ENCODE data around the gene ADCK1. TPM values are rescaled to one million over a fixed set of nuclear protein-coding genes. Genes with fewer than 3 reads are reported as not detected.

The ADCK1 gene
- total RNA-seq, 2 donors from 2014 or later = 9.6 to 10.1 TPM

DNA sequence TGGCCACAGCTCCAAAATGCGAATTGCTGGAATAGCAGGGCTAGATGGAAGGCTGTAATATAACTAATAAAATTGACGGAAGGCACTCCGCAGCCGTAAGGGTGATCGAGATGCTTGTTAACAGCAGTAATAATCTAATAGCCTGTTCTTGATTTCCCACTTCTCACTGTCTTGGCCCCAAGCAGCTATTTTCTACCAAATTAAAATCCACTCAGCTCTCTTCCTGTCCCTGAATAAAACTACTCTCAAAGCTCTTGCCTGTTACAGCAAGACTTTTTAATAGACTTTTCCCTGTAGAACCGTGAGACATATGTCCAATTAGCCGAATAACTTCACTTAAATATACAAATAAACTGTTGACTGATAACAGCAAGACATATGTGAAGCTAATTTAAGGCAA lies 38.0 kb downstream of the ADCK1 start:
- Histone ChIP-seq H3K27me3 (replicated peaks; ENCODE audit: insufficient read depth) (no peaks in the 10 kb centered on the region), H3K9me3 (no peaks in the 10 kb centered on the region), H3K27ac (no peak overlapping the region), H3K36me3 (no peaks in the 10 kb centered on the region), H3K4me1 (replicated peaks) (no peaks in the 10 kb centered on the region), H3K4me3 (no peak overlapping the region)
- intact Hi-C loops (cut with DNase I) = no loop called here
- WGBS = 74% methylated on average over 7 of the region's 7 CpGs
- DNase-seq (ENCODE audit: low spot score) = no peak
- no peak for TF ChIP-seq POLR2AphosphoS5 (IDR thresholded peaks at IDR 0.05)
- TF ChIP-seq POLR2A (IDR thresholded peaks at IDR 0.05) = no peak
- TF ChIP-seq, protein P1, sequence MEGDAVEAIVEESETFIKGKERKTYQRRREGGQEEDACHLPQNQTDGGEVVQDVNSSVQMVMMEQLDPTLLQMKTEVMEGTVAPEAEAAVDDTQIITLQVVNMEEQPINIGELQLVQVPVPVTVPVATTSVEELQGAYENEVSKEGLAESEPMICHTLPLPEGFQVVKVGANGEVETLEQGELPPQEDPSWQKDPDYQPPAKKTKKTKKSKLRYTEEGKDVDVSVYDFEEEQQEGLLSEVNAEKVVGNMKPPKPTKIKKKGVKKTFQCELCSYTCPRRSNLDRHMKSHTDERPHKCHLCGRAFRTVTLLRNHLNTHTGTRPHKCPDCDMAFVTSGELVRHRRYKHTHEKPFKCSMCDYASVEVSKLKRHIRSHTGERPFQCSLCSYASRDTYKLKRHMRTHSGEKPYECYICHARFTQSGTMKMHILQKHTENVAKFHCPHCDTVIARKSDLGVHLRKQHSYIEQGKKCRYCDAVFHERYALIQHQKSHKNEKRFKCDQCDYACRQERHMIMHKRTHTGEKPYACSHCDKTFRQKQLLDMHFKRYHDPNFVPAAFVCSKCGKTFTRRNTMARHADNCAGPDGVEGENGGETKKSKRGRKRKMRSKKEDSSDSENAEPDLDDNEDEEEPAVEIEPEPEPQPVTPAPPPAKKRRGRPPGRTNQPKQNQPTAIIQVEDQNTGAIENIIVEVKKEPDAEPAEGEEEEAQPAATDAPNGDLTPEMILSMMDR (IDR thresholded peaks at IDR 0.05) = no peak

DNA sequence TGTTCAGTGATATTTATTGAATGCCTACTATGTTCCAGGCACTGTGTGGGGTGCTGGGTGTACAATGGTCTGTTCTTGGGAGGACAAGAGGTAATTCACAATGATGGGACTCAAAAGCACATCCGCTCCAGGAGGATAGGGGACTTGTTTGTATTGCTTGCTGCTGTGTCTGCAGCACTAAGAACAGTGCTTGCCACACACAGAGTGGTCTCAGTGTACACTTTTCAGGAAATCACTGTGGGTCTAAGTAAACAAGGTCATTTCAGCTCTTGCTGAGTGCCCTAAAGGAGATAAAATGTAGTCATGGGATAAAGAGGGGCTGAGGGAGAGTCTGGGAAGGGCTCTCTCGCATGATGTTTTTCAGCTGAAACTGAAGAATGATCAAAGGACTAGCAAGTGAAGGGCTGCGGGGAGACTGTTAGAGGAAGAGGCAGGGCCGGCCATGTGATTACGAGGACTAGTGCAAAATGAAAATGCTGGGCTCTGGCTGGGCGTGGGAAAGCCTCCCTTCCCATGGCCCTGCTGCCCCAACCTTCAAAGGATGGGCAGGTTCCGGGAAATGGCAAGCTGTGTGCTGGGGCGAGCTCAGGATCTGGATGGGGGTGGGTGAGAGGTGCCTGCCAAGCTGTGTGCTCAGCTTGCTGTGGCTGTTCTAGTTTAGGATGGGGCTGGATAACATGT lies 39.1 kb downstream of the ADCK1 start:
- H3K27me3 ChIP-seq (replicated peaks; ENCODE audit: insufficient read depth) = no peaks in the 10 kb centered on the region
- no peak for DNase-seq (ENCODE audit: low spot score)
- 68% methylated on average over 8 of the region's 8 CpGs for WGBS

DNA sequence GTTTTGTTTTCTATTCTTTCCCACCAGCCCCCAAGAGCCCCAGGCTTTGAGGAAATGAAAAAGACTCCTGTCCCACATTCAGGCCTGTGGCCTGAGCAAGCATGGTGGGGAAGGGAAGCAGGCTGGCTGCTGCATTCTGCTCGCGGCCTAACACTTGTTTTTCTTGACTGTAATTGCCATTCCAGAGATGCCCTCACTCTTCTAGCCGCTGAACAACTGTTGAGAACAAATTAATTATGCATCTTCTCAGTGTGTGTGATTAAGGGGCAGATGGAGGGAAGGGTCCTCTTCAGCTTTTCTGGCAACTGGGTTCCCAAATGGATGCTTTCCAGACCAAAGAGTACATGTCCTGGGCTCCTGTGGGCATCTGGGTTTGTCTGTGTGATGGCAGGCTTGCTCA lies 43.3 kb downstream of the ADCK1 start:
- intact Hi-C loops (cut with DNase I) = no loop called here
- H3K27me3 ChIP-seq (replicated peaks; ENCODE audit: insufficient read depth) = no peaks in the 10 kb centered on the region
- no peak overlapping the region for H3K27ac ChIP-seq
- no peaks in the 10 kb centered on the region for H3K9me3 ChIP-seq
- WGBS = 75% methylated on average over 3 of the region's 3 CpGs
- H3K4me1 ChIP-seq (replicated peaks) = no peaks in the 10 kb centered on the region
- no peak for DNase-seq (ENCODE audit: low spot score)
- H3K4me3 ChIP-seq = no peak overlapping the region
- TF ChIP-seq, protein P1 (IDR thresholded peaks at IDR 0.05) = no peak
- no peak for TF ChIP-seq POLR2A (IDR thresholded peaks at IDR 0.05)
- TF ChIP-seq POLR2AphosphoS5 (IDR thresholded peaks at IDR 0.05) = no peak
- no peaks in the 10 kb centered on the region for H3K36me3 ChIP-seq

More for the DNA sequence above, 39.1 kb downstream of the ADCK1 start:
- Histone ChIP-seq H3K4me3 (no peak overlapping the region), H3K27ac (no peak overlapping the region), H3K36me3 (no peaks in the 10 kb centered on the region), H3K4me1 (replicated peaks) (no peaks in the 10 kb centered on the region), H3K9me3 (no peaks in the 10 kb centered on the region)
- intact Hi-C loops (cut with DNase I) = no loop called here
- TF ChIP-seq, protein P1 (IDR thresholded peaks at IDR 0.05) = no peak
- TF ChIP-seq POLR2A (IDR thresholded peaks at IDR 0.05) (no peak), POLR2AphosphoS5 (IDR thresholded peaks at IDR 0.05) (no peak)

DNA sequence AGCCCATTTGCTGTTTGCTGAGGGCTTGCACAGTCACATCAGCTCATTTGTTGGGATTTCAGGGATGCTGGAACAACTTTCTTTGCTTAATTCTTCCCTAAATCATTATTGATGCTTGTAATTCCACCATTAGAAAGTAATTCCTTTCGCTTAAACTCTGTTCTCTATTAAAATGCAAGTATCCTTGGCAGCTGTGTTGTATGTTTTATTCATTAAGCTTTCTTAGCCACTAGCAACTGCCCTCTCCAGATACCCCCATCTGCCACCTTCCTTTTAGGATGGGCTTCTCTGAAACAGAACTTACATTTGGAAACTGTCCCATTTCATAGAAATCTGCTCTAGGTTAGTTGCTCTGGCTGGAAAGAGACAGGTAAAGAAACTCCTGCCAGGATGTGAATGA lies 43.7 kb downstream of the ADCK1 start:
- H3K27ac ChIP-seq = no peak overlapping the region
- no peak overlapping the region for H3K4me3 ChIP-seq
- no peak for DNase-seq (ENCODE audit: low spot score)
- H3K36me3 ChIP-seq = no peaks in the 10 kb centered on the region
- H3K27me3 ChIP-seq (replicated peaks; ENCODE audit: insufficient read depth) = no peaks in the 10 kb centered on the region
- TF ChIP-seq, protein P1 (IDR thresholded peaks at IDR 0.05) = no peak
- TF ChIP-seq POLR2AphosphoS5 (IDR thresholded peaks at IDR 0.05) (no peak), POLR2A (IDR thresholded peaks at IDR 0.05) (no peak)
- H3K9me3 ChIP-seq = no peaks in the 10 kb centered on the region
- 100% methylated on average over 1 of the region's 1 CpG for WGBS
- intact Hi-C loops (cut with DNase I) = no loop called here
- H3K4me1 ChIP-seq (replicated peaks) = no peaks in the 10 kb centered on the region

DNA sequence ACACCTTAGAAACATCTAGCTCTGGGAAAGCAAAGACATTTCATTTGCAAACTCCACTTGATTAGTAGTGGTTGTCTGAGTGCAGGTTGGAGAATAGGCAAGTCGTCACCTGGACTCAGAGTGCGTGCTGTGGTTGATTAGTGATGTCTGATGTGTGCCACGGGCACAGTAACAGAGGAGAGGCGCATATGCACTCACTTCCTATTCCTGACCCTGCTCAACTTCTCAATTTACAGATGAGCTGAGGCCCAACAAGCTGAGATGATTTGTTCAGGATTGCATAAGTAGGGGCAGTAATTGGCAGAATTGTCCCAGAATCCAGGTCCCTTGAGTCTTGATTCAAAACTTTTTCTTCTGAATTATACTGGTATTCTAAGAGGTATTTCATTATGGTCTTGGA lies 44.9 kb downstream of the ADCK1 start:
- TF ChIP-seq POLR2A (IDR thresholded peaks at IDR 0.05) (no peak), POLR2AphosphoS5 (IDR thresholded peaks at IDR 0.05) (no peak)
- WGBS = 77% methylated on average over 4 of the region's 4 CpGs
- Histone ChIP-seq H3K4me1 (replicated peaks) (no peaks in the 10 kb centered on the region), H3K27me3 (replicated peaks; ENCODE audit: insufficient read depth) (no peaks in the 10 kb centered on the region), H3K9me3 (no peaks in the 10 kb centered on the region), H3K36me3 (no peaks in the 10 kb centered on the region), H3K4me3 (no peak overlapping the region), H3K27ac (no peak overlapping the region)
- intact Hi-C loops (cut with DNase I) = no loop called here
- DNase-seq (ENCODE audit: low spot score) = no peak
